Measurements from ENCODE around the gene LRRC30. TPM values are rescaled to one million over a fixed set of nuclear protein-coding genes. Genes with fewer than 3 reads are reported as not detected.

LRRC30 gene
- total and polyA plus RNA-seq, 2 of the 4 experiments (the other 2 are of a cell fraction): not detected

DNA sequence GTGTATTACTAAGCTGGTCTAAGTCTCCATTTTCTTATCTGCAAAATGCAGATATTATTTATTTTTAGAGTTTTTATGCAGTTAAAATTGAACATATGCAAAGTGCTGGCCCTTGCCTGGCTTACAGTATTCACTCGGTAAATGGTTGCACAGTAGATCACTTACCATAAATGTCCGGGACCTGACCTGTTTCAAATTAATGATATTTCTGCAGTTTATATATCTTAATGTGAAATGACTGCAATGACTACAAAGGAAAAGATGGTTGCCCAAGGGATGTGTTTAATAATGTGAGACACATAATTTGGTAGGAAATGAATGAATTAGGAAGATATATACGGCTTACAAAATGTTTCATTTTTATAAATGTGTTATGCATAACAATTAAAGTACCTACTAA lies 37.1 kb downstream of the LRRC30 start:
- no peak overlapping the region for H2AFZ ChIP-seq (replicated peaks; ENCODE audit: low read length, poor library complexity)
- no peak overlapping the region for H3K18ac ChIP-seq (ENCODE audit: low read depth, low read length)
- CTCF ChIA-PET: no interaction called here
- no peak overlapping the region for H2BK20ac ChIP-seq (ENCODE audit: low read depth, low read length)
- no peaks in the 10 kb centered on the region for H3K9me1 ChIP-seq (ENCODE audit: insufficient read depth, low read length)
- no peak overlapping the region for H3K27ac ChIP-seq (ENCODE audit: insufficient read depth, low read length)
- H3K9ac ChIP-seq (ENCODE audit: low read depth, low read length): no peak overlapping the region
- H2AK9ac ChIP-seq (replicated peaks; ENCODE audit: low read depth, low read length, poor library complexity): no peak overlapping the region
- no peak overlapping the region for H3K4me2 ChIP-seq (ENCODE audit: low read depth, low read length)
- H3K14ac ChIP-seq (replicated peaks; ENCODE audit: low read depth, low read length): no peak overlapping the region
- no peak for ATAC-seq (ENCODE audit: low read depth)
- 40% methylated on average over 1 of the region's 3 CpGs; no CpG with 5 or more reads in 1 of the 2 experiments for WGBS, 2 experiments (ENCODE audit: extremely low coverage in 2 of 2, insufficient read length in 1 of 2)
- H3K4me1 ChIP-seq (ENCODE audit: control insufficient read depth, insufficient read depth, low read length): no peaks in the 10 kb centered on the region
- dilution Hi-C loops (cut with HindIII; ENCODE audit: low sequenced_read_pairs, unreplicated experiment): no loop called here
- no peak overlapping the region for H3K23ac ChIP-seq (ENCODE audit: low read depth, low read length)
- no peak for TF ChIP-seq CEBPB (IDR thresholded peaks at IDR 0.05; ENCODE audit: low read depth, low read length)
- no peak for TF ChIP-seq ELK1 (IDR thresholded peaks at IDR 0.05; ENCODE audit: borderline replicate concordance, low read depth, low read length)
- TF ChIP-seq, protein P1, sequence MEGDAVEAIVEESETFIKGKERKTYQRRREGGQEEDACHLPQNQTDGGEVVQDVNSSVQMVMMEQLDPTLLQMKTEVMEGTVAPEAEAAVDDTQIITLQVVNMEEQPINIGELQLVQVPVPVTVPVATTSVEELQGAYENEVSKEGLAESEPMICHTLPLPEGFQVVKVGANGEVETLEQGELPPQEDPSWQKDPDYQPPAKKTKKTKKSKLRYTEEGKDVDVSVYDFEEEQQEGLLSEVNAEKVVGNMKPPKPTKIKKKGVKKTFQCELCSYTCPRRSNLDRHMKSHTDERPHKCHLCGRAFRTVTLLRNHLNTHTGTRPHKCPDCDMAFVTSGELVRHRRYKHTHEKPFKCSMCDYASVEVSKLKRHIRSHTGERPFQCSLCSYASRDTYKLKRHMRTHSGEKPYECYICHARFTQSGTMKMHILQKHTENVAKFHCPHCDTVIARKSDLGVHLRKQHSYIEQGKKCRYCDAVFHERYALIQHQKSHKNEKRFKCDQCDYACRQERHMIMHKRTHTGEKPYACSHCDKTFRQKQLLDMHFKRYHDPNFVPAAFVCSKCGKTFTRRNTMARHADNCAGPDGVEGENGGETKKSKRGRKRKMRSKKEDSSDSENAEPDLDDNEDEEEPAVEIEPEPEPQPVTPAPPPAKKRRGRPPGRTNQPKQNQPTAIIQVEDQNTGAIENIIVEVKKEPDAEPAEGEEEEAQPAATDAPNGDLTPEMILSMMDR (conservative IDR thresholded peaks at IDR 0.05; ENCODE audit: low read depth, low read length): no peak
- TF ChIP-seq FOS (IDR thresholded peaks at IDR 0.05; ENCODE audit: low read depth, low read length): no peak
- no peak for TF ChIP-seq RAD21 (IDR thresholded peaks at IDR 0.05; ENCODE audit: low read length)
- no peak for TF ChIP-seq BHLHE40 (IDR thresholded peaks at IDR 0.05; ENCODE audit: low read depth, low read length)
- TF ChIP-seq CHD1 (IDR thresholded peaks at IDR 0.05; ENCODE audit: low read depth, low read length): no peak
- no peak for TF ChIP-seq RFX5 (IDR thresholded peaks at IDR 0.05; ENCODE audit: low read depth, low read length)
- TF ChIP-seq, protein P2, sequence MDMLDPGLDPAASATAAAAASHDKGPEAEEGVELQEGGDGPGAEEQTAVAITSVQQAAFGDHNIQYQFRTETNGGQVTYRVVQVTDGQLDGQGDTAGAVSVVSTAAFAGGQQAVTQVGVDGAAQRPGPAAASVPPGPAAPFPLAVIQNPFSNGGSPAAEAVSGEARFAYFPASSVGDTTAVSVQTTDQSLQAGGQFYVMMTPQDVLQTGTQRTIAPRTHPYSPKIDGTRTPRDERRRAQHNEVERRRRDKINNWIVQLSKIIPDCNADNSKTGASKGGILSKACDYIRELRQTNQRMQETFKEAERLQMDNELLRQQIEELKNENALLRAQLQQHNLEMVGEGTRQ (IDR thresholded peaks at IDR 0.05; ENCODE audit: low read depth, low read length): no peak
- no peak for TF ChIP-seq MAFK (IDR thresholded peaks at IDR 0.05; ENCODE audit: low read depth, low read length)
- TF ChIP-seq RCOR1 (IDR thresholded peaks at IDR 0.05; ENCODE audit: insufficient replicate concordance, low read length): no peak
- TF ChIP-seq MXI1 (IDR thresholded peaks at IDR 0.05; ENCODE audit: borderline replicate concordance, low read depth, low read length): no peak
- TF ChIP-seq SMC3 (IDR thresholded peaks at IDR 0.05; ENCODE audit: low read depth, low read length): no peak
- no peak for TF ChIP-seq MAZ (IDR thresholded peaks at IDR 0.05; ENCODE audit: borderline replicate concordance, low read depth, low read length)
- TF ChIP-seq POLR2A (IDR thresholded peaks at IDR 0.05; ENCODE audit: low read depth, low read length): no peak
- TF ChIP-seq NFE2L2 (IDR thresholded peaks at IDR 0.05; ENCODE audit: low read depth, low read length): no peak
- H2AK5ac ChIP-seq (ENCODE audit: low read depth, low read length): no peak overlapping the region
- no peak overlapping the region for H4K8ac ChIP-seq (ENCODE audit: low read depth in 2 of 2, low read length in 2 of 2)
- no peak overlapping the region for H4K5ac ChIP-seq (ENCODE audit: low read depth, low read length)
- no peaks in the 10 kb centered on the region for H3K27me3 ChIP-seq (ENCODE audit: control insufficient read depth, insufficient read depth, low read length)
- H3K9me3 ChIP-seq (ENCODE audit: control insufficient read depth, insufficient read depth, low read length): peaks cover 2% of the 10 kb centered on the region; the same call in 1 of the 2 replicates
- H4K20me1 ChIP-seq (ENCODE audit: insufficient read depth, low read length): no peaks in the 10 kb centered on the region
- H3K4me3 ChIP-seq (ENCODE audit: insufficient read depth, low read depth, low read length): no peak overlapping the region
- no peak overlapping the region for H2BK5ac ChIP-seq (ENCODE audit: low read depth, low read length, poor library complexity, severe bottlenecking)
- H3K79me1 ChIP-seq (ENCODE audit: low read depth in 1 of 2, low read length in 2 of 2): no peaks in the 10 kb centered on the region
- intact Hi-C loops (cut with micrococcal nuclease): no loop called here
- H4K91ac ChIP-seq (ENCODE audit: insufficient read depth, low read depth, low read length): no peak overlapping the region
- no peak for DNase-seq
- no peak overlapping the region for H2BK120ac ChIP-seq (ENCODE audit: low read depth, low read length)
- H3K4ac ChIP-seq (ENCODE audit: low read depth, low read length): no peak overlapping the region
- H2BK15ac ChIP-seq (ENCODE audit: low read depth, low read length): no peak overlapping the region
- POLR2A ChIA-PET (ENCODE audit: unreplicated experiment): no interaction called here
- no TSS peak for BruUV-seq (replicated peaks)
- no peaks in the 10 kb centered on the region for H3K36me3 ChIP-seq (ENCODE audit: control insufficient read depth, insufficient read depth, low read length)
- no peak overlapping the region for H3K56ac ChIP-seq (ENCODE audit: extremely low read depth, insufficient read depth, low read length)
- in situ Hi-C loops (cut with MboI; ENCODE audit: low sequenced_read_pairs): no loop called here

All from IMR-90 (cell line).